Ishikawa (cell line): ENCODE data around the gene SALL1.
A peak's percentile ranks its signal among the peaks of the same experiment; 100 is the strongest.

Experiments
- CREB1 ChIP-seq: IDR thresholded peaks from 2 replicates; pipeline ENCODE4 v1.6.1; 2012; ENCODE audit warnings: low read depth
- EGR1 ChIP-seq: IDR thresholded peaks from 2 replicates; pipeline ENCODE4 v1.6.1; 2012
- EP300 ChIP-seq: IDR thresholded peaks from 2 replicates; pipeline ENCODE4 v1.6.1; 2012; ENCODE audit warnings: borderline replicate concordance
- MAX ChIP-seq: IDR thresholded peaks from 2 replicates; pipeline ENCODE4 v1.6.1; 2012
- NFIC ChIP-seq: IDR thresholded peaks from 2 replicates; pipeline ENCODE4 v1.6.1; 2012
- RAD21 ChIP-seq: IDR thresholded peaks from 2 replicates; pipeline ENCODE4 v1.6.1; 2012; ENCODE audit warnings: low read depth
- REST ChIP-seq: IDR thresholded peaks from 2 replicates; pipeline ENCODE4 v1.6.1; 2012; ENCODE audit warnings: low read depth, mild to moderate bottlenecking
- TAF1 ChIP-seq: IDR thresholded peaks from 2 replicates; pipeline ENCODE4 v1.6.1; 2012; ENCODE audit warnings: low read depth, mild to moderate bottlenecking
- TCF12 ChIP-seq: IDR thresholded peaks from 2 replicates; pipeline ENCODE4 v1.6.1; 2012; ENCODE audit warnings: low read depth
- TEAD4 ChIP-seq: IDR thresholded peaks from 2 replicates; pipeline ENCODE4 v1.6.1; 2012
- USF1 ChIP-seq: IDR thresholded peaks from 2 replicates; pipeline ENCODE4 v1.6.1; 2012
- YY1 ChIP-seq: IDR thresholded peaks from 2 replicates; pipeline ENCODE4 v1.6.1; 2012; ENCODE audit warnings: low read depth
- ZBTB7A ChIP-seq: IDR thresholded peaks from 2 replicates; pipeline ENCODE4 v1.6.1; 2012; ENCODE audit warnings: low read depth

SALL1 gene

GRCh38 chr16:51155199-51155607, 4.1 kb upstream of the SALL1 start:
- TF ChIP-seq EP300 (no peak), CREB1 (no peak), NFIC (no peak), RAD21 (no peak), REST (no peak), EGR1 (no peak)

- TF ChIP-seq MAX (no peak), EGR1 (no peak), USF1 (no peak), TAF1 (no peak), NFIC (no peak), TEAD4 (no peak), ZBTB7A (no peak), REST (no peak)
Measured at GRCh38 chr16:51154271-51155171, 3.5 kb upstream of the SALL1 start.

- TF ChIP-seq TEAD4 (no peak), NFIC (no peak)
Measured at GRCh38 chr16:51153577-51154031, 2.5 kb upstream of the SALL1 start.

GRCh38 chr16:51152691-51153576, 1.9 kb upstream of the SALL1 start:
- TF ChIP-seq MAX, result peak; percentile 17; the same call in 1 of the 2 replicates
- TF ChIP-seq TEAD4, result no peak

GRCh38 chr16:51151961-51152663, 1.0 kb upstream of the SALL1 start:
- no peak for TF ChIP-seq MAX
- TF ChIP-seq TCF12, result 0 out of 2 replicates have a peak, but pooled peaks have one; percentile 4
- TF ChIP-seq EGR1, result peak; percentile 43; the same call in 1 of the 2 replicates

GRCh38 chr16:51151435-51151960, 428 bp upstream of the SALL1 start:
- TF ChIP-seq YY1, result no peak
- no peak for TF ChIP-seq TAF1
- 0 out of 2 replicates have a peak, but pooled peaks have one; percentile 10 for TF ChIP-seq TCF12
- peak; percentile 56; the same call in 1 of the 2 replicates for TF ChIP-seq NFIC
- TF ChIP-seq ZBTB7A, result peak; percentile 77; the same call in 1 of the 2 replicates
